Spleen (tissue), 11 donors: Measurements from ENCODE around the gene SNAPC2. TPM values are rescaled to one million over a fixed set of nuclear protein-coding genes. Genes with fewer than 3 reads are reported as not detected.

ENCODE experiments used
- DNase-seq: peaks from one replicate; pipeline ENCODE4 v3.0.0-alpha.2; 2020
- H3K27ac ChIP-seq, 8 donors: fragments of 200-600 bp; sonication (generic) in 7 of 8; 1 replicate in 4 of 8; 2 replicates in 4 of 8; pipeline versions ENCODE4 v1.5.0 to v1.8.0; 2016 to 2021; ENCODE audit warnings: inconsistent platforms in 4 of 8, mild to moderate bottlenecking in 4 of 8, moderate library complexity in 1 of 8
- H3K27me3 ChIP-seq, 7 donors: fragments of 200-600 bp; sonication (generic) in 6 of 7; replicated peaks in 1 of 7; 1 replicate in 4 of 7; 2 replicates in 3 of 7; pipeline versions ENCODE4 v1.5.0 to v1.8.0; 2016 to 2021; ENCODE audit warnings: inconsistent platforms in 3 of 7, mild to moderate bottlenecking in 1 of 7
- H3K36me3 ChIP-seq, 6 donors: fragments of 200-600 bp; sonication (generic) in 5 of 6; 1 replicate in 4 of 6; 2 replicates in 2 of 6; pipeline versions ENCODE4 v1.5.0 to v1.8.0; 2016 to 2021; ENCODE audit warnings: inconsistent platforms in 2 of 6
- H3K4me1 ChIP-seq, 6 donors: fragments of 200-600 bp; sonication (generic) in 5 of 6; 1 replicate in 3 of 6; 2 replicates in 3 of 6; pipeline versions ENCODE4 v1.5.0 to v1.8.0; 2016 to 2021; ENCODE audit warnings: inconsistent platforms in 3 of 6
- H3K4me3 ChIP-seq, 8 donors: fragments of 200-600 bp; sonication (generic) in 7 of 8; 1 replicate in 4 of 8; 2 replicates in 4 of 8; pipeline versions ENCODE4 v1.5.0 to v1.8.0; 2016 to 2021; ENCODE audit warnings: inconsistent platforms in 4 of 8, mild to moderate bottlenecking in 4 of 8, moderate library complexity in 2 of 8
- H3K9me3 ChIP-seq, 8 donors: fragments of 200-600 bp; sonication (generic) in 7 of 8; 1 replicate in 4 of 8; 2 replicates in 4 of 8; pipeline versions ENCODE4 v1.5.0 to v1.8.0; 2016 to 2021; ENCODE audit warnings: inconsistent platforms in 4 of 8
- POLR2A ChIP-seq, 3 donors: fragments of 450-650 bp; IDR thresholded peaks; one replicate each; pipeline ENCODE4 v1.5.1; 2017; ENCODE audit warnings: antibody characterized with exemption in 3 of 3, mild to moderate bottlenecking in 1 of 3
- POLR2AphosphoS5 ChIP-seq, 3 donors: sonication (generic); formaldehyde crosslinking; IDR thresholded peaks; one replicate each; pipeline ENCODE4 v1.5.1; 2017; ENCODE audit warnings: antibody characterized with exemption in 3 of 3
- WGBS, 5 donors: extraction: QIAGEN DNeasy Blood & Tissue Kit in 3 of 5; methylation state at CpG; one replicate each; pipeline versions ENCODE4 v1.1.5 to v1.1.7; 2013 to 2018; 5-methylcytosine and 5-hydroxymethylcytosine counted together
- intact Hi-C: fragments of 100-400 bp; cut with DNase I; formaldehyde crosslinking; loops from one replicate; pipeline ENCODE4 v1.15.0; 2023; ENCODE audit warnings: low total_unique reads
- polyA plus RNA-seq, 3 donors: library from polyadenylated mRNA; stranded (reverse); fragments of 200-250 nt; gene quantifications; one replicate each; pipeline ENCODE4 v1.2.1, GENCODE V29; 2013
- total RNA-seq, 7 donors: library from RNA; depleted of rRNA in 3 of 7; stranded (reverse); fragments of >200 nt in 3 of 7; fragmentation: NEBNext Ultra II Directional in 4 of 7; extraction: Animal tissue kit (Norgen Biotek cat#: 25700) in 4 of 7; gene quantifications; one replicate each; pipeline versions ENCODE4 v1.1.0 to v1.2.1, GENCODE V29; 2016 to 2021
- TF ChIP-seq, protein P1 (sequence below), 11 experiments: fragments of 200-600 bp in 7 of 11; fragments of 450-650 bp in 4 of 11; sonication (generic) in 4 of 11; IDR thresholded peaks in 8 of 11; conservative IDR thresholded peaks in 3 of 11; 1 replicate in 7 of 11; 2 replicates in 4 of 11; pipeline versions ENCODE4 v1.4.0 to v1.8.0; 2016 to 2021; ENCODE audit warnings: antibody characterized with exemption in 11 of 11, inconsistent platforms in 4 of 11, mild to moderate bottlenecking in 1 of 11
- donor health status: healthy with polysubstance abuse.
- donor health status: DM: no; HTN: no; CAD: no; lungs with moderate emphysema.
- donor health status: DM: no; HTN: no; CAD: no.
- donor health status: Bipolar disorder and iron deficiency.
- donor health status: healthy.
- donor health status: DM: no; HTN: no; CAD: no.
- donor health status: DM: yes; HTN: yes; CAD: no.

Gene SNAPC2
- total and polyA plus RNA-seq, 10 donors: 13.1 to 23.9 (median 18.5) TPM

DNA sequence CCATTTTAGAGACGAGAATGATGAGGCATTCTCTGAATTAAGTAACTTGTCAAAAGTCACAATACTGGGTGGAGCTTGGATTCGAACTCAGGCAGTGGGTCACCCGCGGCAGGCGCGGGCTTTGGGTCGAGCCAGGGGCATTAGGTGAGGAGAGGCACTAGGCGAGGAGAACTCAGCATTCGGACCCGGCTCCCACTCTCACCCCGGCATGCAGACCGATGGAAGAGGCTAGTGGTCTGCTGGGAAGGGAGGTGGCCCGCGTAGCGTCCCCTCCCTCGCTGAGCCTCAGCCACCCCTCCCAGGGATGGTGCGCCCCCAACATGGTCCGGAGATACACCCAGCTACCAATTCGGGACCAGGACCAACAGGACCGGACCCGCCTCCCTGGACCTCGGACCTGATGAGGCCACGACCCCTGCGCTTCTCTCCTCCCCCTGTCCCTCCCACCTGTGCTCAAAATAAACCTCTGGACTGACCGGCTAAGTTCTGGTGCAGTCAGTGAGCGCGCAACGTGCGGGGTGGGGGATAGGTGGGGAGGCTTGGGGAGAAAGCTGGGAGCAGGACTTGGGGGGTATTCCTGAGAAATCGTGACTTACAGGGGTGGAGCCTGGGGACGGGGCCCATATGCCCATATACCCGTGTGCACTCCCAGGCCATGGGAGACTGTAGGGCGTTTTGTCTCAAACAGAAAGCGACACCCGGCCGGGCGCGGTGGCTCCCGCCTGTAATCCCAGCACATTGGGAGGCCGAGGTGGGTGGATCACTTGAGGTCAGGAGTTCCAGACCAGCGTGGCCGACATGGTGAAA lies 1.3 kb upstream of the SNAPC2 start:
- WGBS, 5 donors: 46 to 57% (median 49%) methylated on average over 34 to 42 of the region's 42 CpGs
- TF ChIP-seq POLR2AphosphoS5 (IDR thresholded peaks at IDR 0.05): no peak
- TF ChIP-seq POLR2A (IDR thresholded peaks at IDR 0.05): no peak
- TF ChIP-seq, protein P1, sequence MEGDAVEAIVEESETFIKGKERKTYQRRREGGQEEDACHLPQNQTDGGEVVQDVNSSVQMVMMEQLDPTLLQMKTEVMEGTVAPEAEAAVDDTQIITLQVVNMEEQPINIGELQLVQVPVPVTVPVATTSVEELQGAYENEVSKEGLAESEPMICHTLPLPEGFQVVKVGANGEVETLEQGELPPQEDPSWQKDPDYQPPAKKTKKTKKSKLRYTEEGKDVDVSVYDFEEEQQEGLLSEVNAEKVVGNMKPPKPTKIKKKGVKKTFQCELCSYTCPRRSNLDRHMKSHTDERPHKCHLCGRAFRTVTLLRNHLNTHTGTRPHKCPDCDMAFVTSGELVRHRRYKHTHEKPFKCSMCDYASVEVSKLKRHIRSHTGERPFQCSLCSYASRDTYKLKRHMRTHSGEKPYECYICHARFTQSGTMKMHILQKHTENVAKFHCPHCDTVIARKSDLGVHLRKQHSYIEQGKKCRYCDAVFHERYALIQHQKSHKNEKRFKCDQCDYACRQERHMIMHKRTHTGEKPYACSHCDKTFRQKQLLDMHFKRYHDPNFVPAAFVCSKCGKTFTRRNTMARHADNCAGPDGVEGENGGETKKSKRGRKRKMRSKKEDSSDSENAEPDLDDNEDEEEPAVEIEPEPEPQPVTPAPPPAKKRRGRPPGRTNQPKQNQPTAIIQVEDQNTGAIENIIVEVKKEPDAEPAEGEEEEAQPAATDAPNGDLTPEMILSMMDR (IDR thresholded peaks at IDR 0.05 in 8 of 11, conservative IDR thresholded peaks at IDR 0.05 in 3 of 11): no peak
- Histone ChIP-seq H3K27me3 (peaks cover 0 to 61% (median 52%) of the 10 kb centered on the region in 7 donors), H3K4me1 (peaks cover 36 to 81% (median 63%) of the 10 kb centered on the region in 6 donors), H3K36me3 (peaks cover 3 to 21% (median 11%) of the 10 kb centered on the region in 6 donors), H3K4me3 (peak overlapping the region in 1 of 8 donors; percentile 70), H3K9me3 (no peaks in the 10 kb centered on the region), H3K27ac (no peak overlapping the region)
- intact Hi-C loops: no loop called here
- DNase-seq: peak; percentile 80

DNA sequence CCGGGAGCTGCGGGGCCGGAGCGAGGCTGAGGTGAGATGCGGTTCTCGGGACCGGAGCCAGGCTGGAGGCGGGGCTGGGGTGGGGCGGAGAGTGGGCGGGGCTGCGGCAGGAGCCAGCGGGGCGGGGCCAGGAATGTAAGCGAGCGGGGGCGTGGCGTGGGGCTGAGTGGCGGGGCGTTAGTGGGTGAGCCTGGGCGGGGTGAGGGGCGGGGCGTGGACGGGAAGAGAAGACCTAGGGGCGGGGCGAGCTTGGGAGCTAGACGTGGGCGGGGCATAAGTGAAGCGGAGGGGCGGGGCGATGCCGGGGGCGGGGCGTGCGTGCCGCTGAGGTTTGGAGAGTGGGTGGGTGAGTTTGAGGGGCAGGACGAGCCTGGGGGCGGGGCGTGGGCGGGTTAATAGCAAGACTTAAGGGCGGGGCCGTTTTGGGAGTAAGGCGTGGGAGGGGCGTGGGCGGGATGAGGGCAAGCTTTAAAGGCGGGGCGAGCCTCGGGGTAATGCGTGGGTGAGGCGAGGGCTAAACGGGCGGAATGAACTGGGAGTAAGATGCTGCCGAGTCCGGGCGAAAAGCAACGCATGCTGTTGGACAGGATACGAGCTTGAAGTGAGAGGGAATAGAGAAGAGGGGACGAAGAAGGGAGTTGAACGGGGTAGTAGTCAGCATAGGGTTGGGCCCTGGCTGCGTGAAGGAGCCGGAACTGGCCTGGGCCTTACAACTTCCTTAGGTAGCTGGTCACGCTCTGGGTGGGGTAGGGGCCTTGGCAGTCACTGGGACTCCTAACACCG lies 572 bp downstream of the SNAPC2 start:
- intact Hi-C loops: no loop called here
- H3K9me3 ChIP-seq: no peaks in the 10 kb centered on the region
- peak overlapping the region; percentile 77 to 94 (median 84) for H3K4me3 ChIP-seq
- DNase-seq: peak; percentile 100
- peak overlapping the region; percentile 85 to 96 (median 94) for H3K27ac ChIP-seq
- TF ChIP-seq, protein P1 (IDR thresholded peaks at IDR 0.05 in 8 of 11, conservative IDR thresholded peaks at IDR 0.05 in 3 of 11): no peak
- TF ChIP-seq POLR2A (IDR thresholded peaks at IDR 0.05) (peak in 1 of 3 donors; percentile 9), POLR2AphosphoS5 (IDR thresholded peaks at IDR 0.05) (peak; percentile 59 to 82 (median 63))
- H3K27me3 ChIP-seq: peaks cover 0 to 55% (median 38%) of the 10 kb centered on the region in 7 donors
- H3K4me1 ChIP-seq: peaks cover 39 to 93% (median 72%) of the 10 kb centered on the region in 6 donors
- WGBS, 5 donors: 0 to 2% (median 1%) methylated on average over 35 to 62 of the region's 62 CpGs
- H3K36me3 ChIP-seq: peaks cover 3 to 18% (median 11%) of the 10 kb centered on the region in 6 donors

DNA sequence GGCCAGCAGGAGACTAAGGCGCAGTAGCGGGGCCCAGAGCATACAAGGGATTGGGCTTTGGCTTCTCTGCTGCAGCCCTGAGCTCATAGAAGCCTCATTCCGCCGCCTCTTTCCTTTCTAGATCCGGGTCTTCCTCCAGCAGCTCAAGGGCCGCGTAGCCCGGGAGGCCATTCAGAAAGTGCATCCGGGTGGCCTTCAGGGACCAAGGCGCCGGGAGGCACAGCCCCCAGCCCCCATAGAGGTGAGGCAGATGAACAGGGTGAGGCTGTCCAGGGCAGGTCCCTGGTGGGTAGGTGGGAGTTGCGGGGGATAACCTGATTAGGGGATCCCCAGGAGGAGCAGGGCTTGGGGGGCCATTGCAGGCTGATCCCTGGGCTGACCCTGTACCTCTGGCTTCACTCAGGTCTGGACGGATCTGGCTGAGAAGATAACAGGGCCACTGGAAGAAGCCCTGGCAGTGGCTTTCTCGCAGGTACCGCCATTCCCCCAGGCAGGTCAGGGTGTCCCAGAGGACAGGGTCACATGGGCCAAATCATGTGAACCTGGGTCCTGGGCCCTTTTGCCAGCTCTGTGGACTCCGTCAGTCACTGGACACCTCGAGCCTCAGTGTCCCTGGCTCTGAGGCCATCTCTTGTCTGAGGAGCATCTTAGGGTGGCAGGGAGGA lies 1.3 kb downstream of the SNAPC2 start:
- peak overlapping the region; percentile 41 to 94 (median 64) for H3K4me3 ChIP-seq
- H3K27ac ChIP-seq: peak overlapping the region; percentile 84 to 96 (median 92)
- peaks cover 3 to 18% (median 11%) of the 10 kb centered on the region in 6 donors for H3K36me3 ChIP-seq
- peaks cover 36 to 90% (median 69%) of the 10 kb centered on the region in 6 donors for H3K4me1 ChIP-seq
- no peak for DNase-seq
- 24 to 59% (median 48%) methylated on average over 12 to 17 of the region's 17 CpGs for WGBS, 5 donors
- no peak for TF ChIP-seq POLR2A (IDR thresholded peaks at IDR 0.05)
- peak in 1 of 3 donors; percentile 6 for TF ChIP-seq POLR2AphosphoS5 (IDR thresholded peaks at IDR 0.05)
- TF ChIP-seq, protein P1 (IDR thresholded peaks at IDR 0.05 in 8 of 11, conservative IDR thresholded peaks at IDR 0.05 in 3 of 11): no peak
- H3K9me3 ChIP-seq: no peaks in the 10 kb centered on the region
- intact Hi-C loops: no loop called here
- peaks cover 0 to 50% (median 31%) of the 10 kb centered on the region in 7 donors for H3K27me3 ChIP-seq
